Activated CD4-positive, alpha-beta memory T cell treated with anti-CD3 and anti-CD28 coated beads for 36 hours (primary cell): ENCODE results near the gene LHPP. TPM values are rescaled to one million over a fixed set of nuclear protein-coding genes. Genes with fewer than 3 reads are reported as not detected.

Experiments used
- CTCF ChIA-PET: fragments of 350-600 bp; sonication (Branson Sonifier 250); formaldehyde crosslinking; loops from one replicate; lab custom pipeline; 2021; ENCODE audit warnings: antibody characterized with exemption, inconsistent platforms; lab: Charles Lee
- POLR2A ChIA-PET: fragments of 350-600 bp; sonication (Branson Sonifier 250); formaldehyde crosslinking; loops from one replicate; lab custom pipeline; 2021; ENCODE audit warnings: antibody characterized with exemption; lab: Charles Lee
- DNase-seq: peaks from one replicate; pipeline ENCODE4 v3.0.0-alpha.2; 2020
- H3K27ac Mint-ChIP-seq: one replicate; pipeline ENCODE4 v1.8.0; 2021; ENCODE audit warnings: mixed read lengths
- H3K27me3 Mint-ChIP-seq: one replicate; pipeline ENCODE4 v1.8.0; 2021; ENCODE audit warnings: mixed read lengths
- H3K36me3 Mint-ChIP-seq: one replicate; pipeline ENCODE4 v1.8.0; 2021; ENCODE audit warnings: mixed read lengths
- H3K4me1 Mint-ChIP-seq: one replicate; pipeline ENCODE4 v1.8.0; 2021; ENCODE audit warnings: low read depth, mixed read lengths
- H3K4me3 Mint-ChIP-seq: one replicate; pipeline ENCODE4 v1.8.0; 2021; ENCODE audit warnings: mild to moderate bottlenecking, mixed read lengths
- H3K9me3 Mint-ChIP-seq: one replicate; pipeline ENCODE4 v1.8.0; 2021; ENCODE audit warnings: mixed read lengths
- intact Hi-C: fragments of 100-400 bp; cut with micrococcal nuclease; formaldehyde crosslinking; loops from one replicate; pipeline ENCODE4 v1.15.1; 2023
- total RNA-seq, 2 experiments: library from RNA; stranded (reverse); gene quantifications; one replicate each; pipeline ENCODE4 v1.2.3, GENCODE V29; 2021

Gene LHPP
- total RNA-seq, 2 experiments from 2014 or later, result 10.1 to 12.3 TPM

- intact Hi-C loops, result no loop called here
- Mint-ChIP-seq H3K36me3 (no peaks in the 10 kb centered on the region), H3K9me3 (no peaks in the 10 kb centered on the region), H3K27ac (no peak overlapping the region), H3K4me3 (no peak overlapping the region), H3K4me1 (no peaks in the 10 kb centered on the region), H3K27me3 (no peaks in the 10 kb centered on the region)
- POLR2A ChIA-PET, result no interaction called here
- CTCF ChIA-PET, result interaction anchor here (1.3 kb wide), 1 partner anchor 29 kb away, joined by 3 read pairs; no protein-coding TSS in a partner anchor
- no peak for DNase-seq
These were observed 97.9 kb downstream of the LHPP start for GRCh38 chr10:124559372-124560132.

GRCh38 chr10:124560377-124561105 is 98.9 kb downstream of the LHPP start:
- H3K9me3 Mint-ChIP-seq, result no peaks in the 10 kb centered on the region
- no peak overlapping the region for H3K27ac Mint-ChIP-seq
- no peaks in the 10 kb centered on the region for H3K27me3 Mint-ChIP-seq
- no peak overlapping the region for H3K4me3 Mint-ChIP-seq
- no peaks in the 10 kb centered on the region for H3K36me3 Mint-ChIP-seq
- ChIA-PET POLR2A (no interaction called here), CTCF (interaction anchor here (0.6 to 1.3 kb wide), 2 partner anchors 30 to 111 kb away, joined by 3 read pairs; no protein-coding TSS in a partner anchor)
- intact Hi-C loops, result no loop called here
- H3K4me1 Mint-ChIP-seq, result no peaks in the 10 kb centered on the region
- no peak for DNase-seq

GRCh38 chr10:124561206-124561605 is 99.6 kb downstream of the LHPP start:
- ChIA-PET POLR2A (no interaction called here), CTCF (no interaction called here)
- H3K4me1 Mint-ChIP-seq, result no peaks in the 10 kb centered on the region
- H3K4me3 Mint-ChIP-seq, result no peak overlapping the region
- intact Hi-C loops, result no loop called here
- H3K9me3 Mint-ChIP-seq, result no peaks in the 10 kb centered on the region
- no peak for DNase-seq
- H3K36me3 Mint-ChIP-seq, result no peaks in the 10 kb centered on the region
- H3K27me3 Mint-ChIP-seq, result no peaks in the 10 kb centered on the region
- H3K27ac Mint-ChIP-seq, result no peak overlapping the region

- Mint-ChIP-seq H3K9me3 (no peaks in the 10 kb centered on the region), H3K4me1 (no peaks in the 10 kb centered on the region), H3K27ac (no peak overlapping the region), H3K36me3 (no peaks in the 10 kb centered on the region), H3K4me3 (no peak overlapping the region), H3K27me3 (no peaks in the 10 kb centered on the region)
- no peak for DNase-seq
- POLR2A ChIA-PET, result interaction anchor here (0.6 to 1.5 kb wide), 2 partner anchors 127 to 171 kb away, joined by 5 read pairs; no protein-coding TSS in a partner anchor
- CTCF ChIA-PET, result no interaction called here
- intact Hi-C loops, result no loop called here
These were observed 100.9 kb downstream of the LHPP start for GRCh38 chr10:124562425-124563060.

GRCh38 chr10:124563320-124564040 is 101.9 kb downstream of the LHPP start:
- Mint-ChIP-seq H3K4me1 (no peaks in the 10 kb centered on the region), H3K36me3 (no peaks in the 10 kb centered on the region), H3K27ac (no peak overlapping the region), H3K9me3 (no peaks in the 10 kb centered on the region), H3K4me3 (no peak overlapping the region), H3K27me3 (no peaks in the 10 kb centered on the region)
- ChIA-PET CTCF (interaction anchor here (1.2 kb wide), 1 partner anchor 178 kb away, joined by 4 read pairs; no protein-coding TSS in a partner anchor), POLR2A (interaction anchor here (0.6 kb wide), 1 partner anchor 170 kb away, joined by 5 read pairs; no protein-coding TSS in a partner anchor)
- DNase-seq, result no peak
- intact Hi-C loops, result no loop called here

GRCh38 chr10:124564881-124565280 is 103.3 kb downstream of the LHPP start:
- no peak for DNase-seq
- ChIA-PET CTCF (interaction anchor here (0.9 to 1.8 kb wide), 3 partner anchors 17 to 176 kb away, joined by 3 to 5 read pairs (median 4); no protein-coding TSS in a partner anchor), POLR2A (no interaction called here)
- Mint-ChIP-seq H3K4me1 (no peaks in the 10 kb centered on the region), H3K27ac (no peak overlapping the region), H3K36me3 (no peaks in the 10 kb centered on the region), H3K27me3 (no peaks in the 10 kb centered on the region), H3K9me3 (no peaks in the 10 kb centered on the region), H3K4me3 (no peak overlapping the region)
- intact Hi-C loops, result no loop called here

GRCh38 chr10:124565565-124566221 is 104.1 kb downstream of the LHPP start:
- intact Hi-C loops, result no loop called here
- Mint-ChIP-seq H3K4me1 (no peaks in the 10 kb centered on the region), H3K36me3 (no peaks in the 10 kb centered on the region), H3K27me3 (no peaks in the 10 kb centered on the region), H3K9me3 (no peaks in the 10 kb centered on the region), H3K4me3 (no peak overlapping the region), H3K27ac (no peak overlapping the region)
- CTCF ChIA-PET, result interaction anchor here (0.7 to 1.8 kb wide), 3 partner anchors 10 to 176 kb away, joined by 3 to 5 read pairs (median 3); no protein-coding TSS in a partner anchor
- no peak for DNase-seq
- POLR2A ChIA-PET, result no interaction called here

GRCh38 chr10:124566222-124566888 is 104.7 kb downstream of the LHPP start:
- no peaks in the 10 kb centered on the region for H3K9me3 Mint-ChIP-seq
- CTCF ChIA-PET, result no interaction called here
- intact Hi-C loops, result no loop called here

GRCh38 chr10:124566981-124567835 is 105.6 kb downstream of the LHPP start:
- H3K36me3 Mint-ChIP-seq, result no peaks in the 10 kb centered on the region
- H3K4me1 Mint-ChIP-seq, result no peaks in the 10 kb centered on the region
- H3K9me3 Mint-ChIP-seq, result no peaks in the 10 kb centered on the region
- CTCF ChIA-PET, result no interaction called here
- intact Hi-C loops, result no loop called here
- H3K27me3 Mint-ChIP-seq, result no peaks in the 10 kb centered on the region
- POLR2A ChIA-PET, result no interaction called here
- no peak for DNase-seq
- no peak overlapping the region for H3K27ac Mint-ChIP-seq
- no peak overlapping the region for H3K4me3 Mint-ChIP-seq

More at GRCh38 chr10:124566222-124566888, 104.7 kb downstream of the LHPP start:
- no peaks in the 10 kb centered on the region for H3K4me1 Mint-ChIP-seq
- no peak overlapping the region for H3K27ac Mint-ChIP-seq
- no peak for DNase-seq
- POLR2A ChIA-PET, result no interaction called here
- no peaks in the 10 kb centered on the region for H3K27me3 Mint-ChIP-seq
- H3K4me3 Mint-ChIP-seq, result no peak overlapping the region
- no peaks in the 10 kb centered on the region for H3K36me3 Mint-ChIP-seq

- no peaks in the 10 kb centered on the region for H3K36me3 Mint-ChIP-seq
- no peaks in the 10 kb centered on the region for H3K27me3 Mint-ChIP-seq
- H3K9me3 Mint-ChIP-seq, result no peaks in the 10 kb centered on the region
- CTCF ChIA-PET, result no interaction called here
- no peak overlapping the region for H3K27ac Mint-ChIP-seq
- POLR2A ChIA-PET, result no interaction called here
- intact Hi-C loops, result no loop called here
- no peak for DNase-seq
- H3K4me1 Mint-ChIP-seq, result no peaks in the 10 kb centered on the region
- no peak overlapping the region for H3K4me3 Mint-ChIP-seq
These were observed 106.7 kb downstream of the LHPP start for GRCh38 chr10:124568339-124568738.
